ENCODE results near the gene ERBB2. TPM values are rescaled to one million over a fixed set of nuclear protein-coding genes. Genes with fewer than 3 reads are reported as not detected.

Gene ERBB2
- total and polyA plus RNA-seq, 2 experiments from 2014 or later = 46.2 to 196 TPM

DNA sequence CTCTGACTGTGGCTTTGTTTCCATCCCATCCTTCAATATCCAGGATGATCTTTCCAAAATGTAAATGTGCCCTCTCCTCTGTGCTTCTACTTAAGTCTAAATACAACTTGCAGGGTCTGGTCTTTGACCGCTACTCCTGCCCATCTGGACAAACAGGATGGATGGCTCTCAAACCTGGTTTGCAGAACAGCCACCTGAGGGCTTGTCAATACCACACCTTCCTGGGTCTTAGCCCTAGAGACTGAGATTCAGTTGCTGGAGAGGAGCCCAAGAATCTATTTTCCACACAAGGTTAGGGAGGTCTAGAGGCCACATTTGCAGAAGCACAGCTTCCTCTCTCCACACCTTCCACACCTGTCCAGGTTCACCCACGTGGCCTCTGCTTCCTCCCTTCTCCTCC lies 36.0 kb downstream of the ERBB2 start:
- H3K27me3 ChIP-seq (ENCODE audit: insufficient read depth) = no peaks in the 10 kb centered on the region
- ATAC-seq = no peak

More for the DNA sequence above, 36.0 kb downstream of the ERBB2 start:
- Histone ChIP-seq H4K20me1 (replicated peaks; ENCODE audit: insufficient read depth) (no peaks in the 10 kb centered on the region), H3K79me2 (replicated peaks; ENCODE audit: insufficient read depth) (0 out of 2 replicates have a peak, but pooled peaks cover 6% of the 10 kb centered on the region), H3K9me2 (ENCODE audit: insufficient read depth) (no peaks in the 10 kb centered on the region), H3K36me3 (ENCODE audit: insufficient read depth) (no peaks in the 10 kb centered on the region), H3K4me2 (no peak overlapping the region), H2AFZ (no peak overlapping the region), H3F3A (replicated peaks; ENCODE audit: low read depth) (peaks cover 16% of the 10 kb centered on the region), H3K27ac (ENCODE audit: low read depth) (peak overlapping the region; percentile 50; the same call in 1 of the 2 replicates), H3K4me1 (ENCODE audit: insufficient read depth) (peaks cover 26% of the 10 kb centered on the region), H3K4me3 (no peak overlapping the region)
- TF ChIP-seq EZH2phosphoT487 (IDR thresholded peaks at IDR 0.05; ENCODE audit: unreplicated experiment) (no peak), CREB1 (CRISPR knock-in tag; IDR thresholded peaks at IDR 0.05; ENCODE audit: low read depth) (no peak), STAT1 (IDR thresholded peaks at IDR 0.05; ENCODE audit: unreplicated experiment) (no peak), POLR2AphosphoS5 (IDR thresholded peaks at IDR 0.05; ENCODE audit: low read depth) (no peak), JUNB (IDR thresholded peaks at IDR 0.05; ENCODE audit: unreplicated experiment) (no peak), ZNF462 (CRISPR knock-in tag; IDR thresholded peaks at IDR 0.05) (no peak), EZH2 (IDR thresholded peaks at IDR 0.05; ENCODE audit: low read depth, unreplicated experiment) (no peak), ZNF114 (CRISPR knock-in tag; IDR thresholded peaks at IDR 0.05) (no peak), NANOG (IDR thresholded peaks at IDR 0.05; ENCODE audit: borderline replicate concordance) (no peak), ZNF331 (CRISPR knock-in tag; IDR thresholded peaks at IDR 0.05; ENCODE audit: low read depth) (no peak)
- TF ChIP-seq, protein P1, sequence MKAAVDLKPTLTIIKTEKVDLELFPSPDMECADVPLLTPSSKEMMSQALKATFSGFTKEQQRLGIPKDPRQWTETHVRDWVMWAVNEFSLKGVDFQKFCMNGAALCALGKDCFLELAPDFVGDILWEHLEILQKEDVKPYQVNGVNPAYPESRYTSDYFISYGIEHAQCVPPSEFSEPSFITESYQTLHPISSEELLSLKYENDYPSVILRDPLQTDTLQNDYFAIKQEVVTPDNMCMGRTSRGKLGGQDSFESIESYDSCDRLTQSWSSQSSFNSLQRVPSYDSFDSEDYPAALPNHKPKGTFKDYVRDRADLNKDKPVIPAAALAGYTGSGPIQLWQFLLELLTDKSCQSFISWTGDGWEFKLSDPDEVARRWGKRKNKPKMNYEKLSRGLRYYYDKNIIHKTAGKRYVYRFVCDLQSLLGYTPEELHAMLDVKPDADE (IDR thresholded peaks at IDR 0.05) = no peak
- no peak overlapping the region for H3K4me3 Mint-ChIP-seq
- H3K9me3 Mint-ChIP-seq = no peaks in the 10 kb centered on the region; the same call in 2 of the 3 replicates
- H3K27me3 Mint-ChIP-seq (ENCODE audit: insufficient read depth, low read depth, poor library complexity) = peaks cover 19% of the 10 kb centered on the region
- no peaks in the 10 kb centered on the region for H3K36me3 Mint-ChIP-seq (ENCODE audit: low read depth)
- no peak overlapping the region; the same call in 1 of the 2 replicates for H3K27ac Mint-ChIP-seq
- no peak for DNase-seq (ENCODE audit: low spot score)
- H3K4me1 Mint-ChIP-seq = peaks cover 34% of the 10 kb centered on the region

All from GM23338 (cell line).